NCI-H187 treated with DMSO at 0.1 percent for 48 hours (cell line): Measurements from ENCODE around the gene TEX50.
"Not testable (repeated sequence)": the region's sequence is repeated elsewhere in the genome, so short reads cannot be mapped to it uniquely, and the experiment has no call there.

Source experiments
- DNase-seq: peaks from one replicate; lab custom pipeline; 2025; lab: John Stamatoyannopoulos, UW

The TEX50 gene

GRCh38 chr1:173635116-173635515 is at the start of gene TEX50:
TSS of gene TEX50 (plus strand) at chr1:173635338. CDS start at chr1:173635522, 184 bp downstream.
- no peak for DNase-seq

GRCh38 chr1:173590557-173590956 is 44.6 kb upstream of the TEX50 start:
- DNase-seq, result no peak

- DNase-seq, result not testable (repeated sequence)
These were observed 44.0 kb upstream of the TEX50 start for GRCh38 chr1:173591138-173591537.

- no peak for DNase-seq
These were observed 38.9 kb upstream of the TEX50 start for GRCh38 chr1:173596097-173596825.

GRCh38 chr1:173601588-173601987 is 33.5 kb upstream of the TEX50 start:
- DNase-seq, result no peak

- no peak for DNase-seq
These were observed 32.0 kb upstream of the TEX50 start, which contains the start of gene SLC9C2 for GRCh38 chr1:173603056-173603591. TSS of gene SLC9C2 (minus strand) at chr1:173603072. CDS start at chr1:173601776, 1,296 bp downstream.

- no peak for DNase-seq
These were observed 26.5 kb upstream of the TEX50 start for GRCh38 chr1:173608503-173609216.

GRCh38 chr1:173613086-173613485 is 22.1 kb upstream of the TEX50 start:
- DNase-seq, result not testable (repeated sequence)

- no peak for DNase-seq
These were observed 18.3 kb upstream of the TEX50 start for GRCh38 chr1:173616859-173617258.

GRCh38 chr1:173627269-173627668 is 7.9 kb upstream of the TEX50 start:
- no peak for DNase-seq

- DNase-seq, result no peak
These were observed 6.2 kb upstream of the TEX50 start for GRCh38 chr1:173628888-173629287.

- DNase-seq, result not testable (repeated sequence)
These were observed 2.3 kb downstream of the TEX50 start for GRCh38 chr1:173637236-173638042.

GRCh38 chr1:173638043-173639021 is 3.2 kb downstream of the TEX50 start:
- no peak for DNase-seq

GRCh38 chr1:173639102-173639501 is 4.0 kb downstream of the TEX50 start:
- DNase-seq, result no peak

- DNase-seq, result not testable (repeated sequence)
These were observed 7.5 kb downstream of the TEX50 start for GRCh38 chr1:173642450-173643139.

GRCh38 chr1:173646656-173647055 is 11.5 kb downstream of the TEX50 start:
- no peak for DNase-seq

- no peak for DNase-seq
These were observed 13.9 kb downstream of the TEX50 start for GRCh38 chr1:173648880-173649605.

GRCh38 chr1:173660306-173660705 is 25.2 kb downstream of the TEX50 start:
- DNase-seq, result no peak

- no peak for DNase-seq
These were observed 26.1 kb downstream of the TEX50 start for GRCh38 chr1:173661271-173661670.

GRCh38 chr1:173661763-173662162 is 26.6 kb downstream of the TEX50 start:
- no peak for DNase-seq
